ENCODE results near the gene COL16A1.

DNA sequence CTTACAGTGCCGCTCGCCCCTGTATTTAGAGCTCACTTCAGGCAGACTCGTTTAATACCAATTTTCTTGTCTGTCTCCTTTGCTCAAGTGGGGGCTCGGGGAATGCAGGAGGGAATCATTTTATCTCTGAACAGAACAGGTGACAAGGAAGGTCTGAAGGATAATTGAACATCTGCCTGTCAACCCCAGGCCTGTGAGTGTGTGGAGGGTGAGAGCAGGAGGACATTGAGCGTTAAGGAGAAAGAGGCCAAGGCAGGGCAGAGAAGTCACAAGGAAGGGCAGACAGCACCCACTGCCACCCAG lies 49.4 kb downstream of the COL16A1 start:
- TF ChIP-seq POLR2A (IDR thresholded peaks at IDR 0.05): no peak
- TF ChIP-seq, protein P1, sequence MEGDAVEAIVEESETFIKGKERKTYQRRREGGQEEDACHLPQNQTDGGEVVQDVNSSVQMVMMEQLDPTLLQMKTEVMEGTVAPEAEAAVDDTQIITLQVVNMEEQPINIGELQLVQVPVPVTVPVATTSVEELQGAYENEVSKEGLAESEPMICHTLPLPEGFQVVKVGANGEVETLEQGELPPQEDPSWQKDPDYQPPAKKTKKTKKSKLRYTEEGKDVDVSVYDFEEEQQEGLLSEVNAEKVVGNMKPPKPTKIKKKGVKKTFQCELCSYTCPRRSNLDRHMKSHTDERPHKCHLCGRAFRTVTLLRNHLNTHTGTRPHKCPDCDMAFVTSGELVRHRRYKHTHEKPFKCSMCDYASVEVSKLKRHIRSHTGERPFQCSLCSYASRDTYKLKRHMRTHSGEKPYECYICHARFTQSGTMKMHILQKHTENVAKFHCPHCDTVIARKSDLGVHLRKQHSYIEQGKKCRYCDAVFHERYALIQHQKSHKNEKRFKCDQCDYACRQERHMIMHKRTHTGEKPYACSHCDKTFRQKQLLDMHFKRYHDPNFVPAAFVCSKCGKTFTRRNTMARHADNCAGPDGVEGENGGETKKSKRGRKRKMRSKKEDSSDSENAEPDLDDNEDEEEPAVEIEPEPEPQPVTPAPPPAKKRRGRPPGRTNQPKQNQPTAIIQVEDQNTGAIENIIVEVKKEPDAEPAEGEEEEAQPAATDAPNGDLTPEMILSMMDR (IDR thresholded peaks at IDR 0.05): no peak

All from lower leg skin (tissue), 3 donors.